ENCODE measurements around the gene MRGPRX3. TPM values are rescaled to one million over a fixed set of nuclear protein-coding genes. Genes with fewer than 3 reads are reported as not detected.

MRGPRX3 gene
- not detected for total RNA-seq

- Histone ChIP-seq H3K9me3 (no peaks in the 10 kb centered on the region), H3K27ac (no peak within 1 kb of the TSS), H3K4me1 (replicated peaks) (no peaks in the 10 kb centered on the region), H3K36me3 (no peaks in the 10 kb centered on the region), H3K27me3 (replicated peaks; ENCODE audit: insufficient read depth) (no peaks in the 10 kb centered on the region), H3K4me3 (no peak within 1 kb of the TSS)
- DNase-seq (ENCODE audit: low spot score), result no peak
- WGBS, result 48% methylated on average over 3 of the region's 3 CpGs
- intact Hi-C loops (cut with DNase I), result no loop called here
- TF ChIP-seq POLR2A (IDR thresholded peaks at IDR 0.05) (no peak), POLR2AphosphoS5 (IDR thresholded peaks at IDR 0.05) (no peak), CTCF (IDR thresholded peaks at IDR 0.05) (no peak)
These were observed at the start of gene MRGPRX3 for GRCh38 chr11:18132341-18132740. Gene MRGPRX3 (plus strand): TSS chr11:18132571. CDS start chr11:18137203, 4,632 bp downstream.

- H3K4me1 ChIP-seq (replicated peaks), result no peaks in the 10 kb centered on the region
- H3K27ac ChIP-seq, result no peak overlapping the region
- H3K4me3 ChIP-seq, result no peak overlapping the region
- TF ChIP-seq POLR2A (IDR thresholded peaks at IDR 0.05) (no peak), CTCF (IDR thresholded peaks at IDR 0.05) (no peak), POLR2AphosphoS5 (IDR thresholded peaks at IDR 0.05) (no peak)
- H3K27me3 ChIP-seq (replicated peaks; ENCODE audit: insufficient read depth), result no peaks in the 10 kb centered on the region
- no peaks in the 10 kb centered on the region for H3K36me3 ChIP-seq
- intact Hi-C loops (cut with DNase I), result no loop called here
- no peak for DNase-seq (ENCODE audit: low spot score)
- H3K9me3 ChIP-seq, result no peaks in the 10 kb centered on the region
- whole genome bisulfite sequencing, result 79% methylated on average over 2 of the region's 2 CpGs
These were observed 44.0 kb upstream of the MRGPRX3 start for GRCh38 chr11:18088366-18088765.

GRCh38 chr11:18088966-18089365 lies 43.4 kb upstream of the MRGPRX3 start:
- H3K4me3 ChIP-seq, result no peak overlapping the region
- intact Hi-C loops (cut with DNase I), result no loop called here
- DNase-seq (ENCODE audit: low spot score), result no peak
- 47% methylated on average over 3 of the region's 3 CpGs for WGBS
- TF ChIP-seq POLR2AphosphoS5 (IDR thresholded peaks at IDR 0.05) (no peak), CTCF (IDR thresholded peaks at IDR 0.05) (no peak)
- no peak overlapping the region for H3K27ac ChIP-seq
- no peaks in the 10 kb centered on the region for H3K27me3 ChIP-seq (replicated peaks; ENCODE audit: insufficient read depth)
- H3K9me3 ChIP-seq, result no peaks in the 10 kb centered on the region
- no peaks in the 10 kb centered on the region for H3K4me1 ChIP-seq (replicated peaks)
- no peaks in the 10 kb centered on the region for H3K36me3 ChIP-seq

GRCh38 chr11:18091731-18092130 lies 40.6 kb upstream of the MRGPRX3 start:
- no peaks in the 10 kb centered on the region for H3K36me3 ChIP-seq
- WGBS, result 86% methylated on average over 2 of the region's 2 CpGs
- H3K4me3 ChIP-seq, result no peak overlapping the region
- no peak overlapping the region for H3K27ac ChIP-seq
- no peaks in the 10 kb centered on the region for H3K4me1 ChIP-seq (replicated peaks)
- no peak for DNase-seq (ENCODE audit: low spot score)
- no peaks in the 10 kb centered on the region for H3K9me3 ChIP-seq
- TF ChIP-seq POLR2AphosphoS5 (IDR thresholded peaks at IDR 0.05), result no peak
- TF ChIP-seq CTCF (IDR thresholded peaks at IDR 0.05), result no peak
- TF ChIP-seq POLR2A (IDR thresholded peaks at IDR 0.05), result no peak
- intact Hi-C loops (cut with DNase I), result no loop called here
- no peaks in the 10 kb centered on the region for H3K27me3 ChIP-seq (replicated peaks; ENCODE audit: insufficient read depth)

GRCh38 chr11:18093959-18094358 lies 38.4 kb upstream of the MRGPRX3 start:
- DNase-seq (ENCODE audit: low spot score), result no peak
- TF ChIP-seq POLR2A (IDR thresholded peaks at IDR 0.05), result no peak
- TF ChIP-seq POLR2AphosphoS5 (IDR thresholded peaks at IDR 0.05), result no peak
- no peak for TF ChIP-seq CTCF (IDR thresholded peaks at IDR 0.05)
- Histone ChIP-seq H3K4me3 (no peak overlapping the region), H3K36me3 (no peaks in the 10 kb centered on the region), H3K9me3 (no peaks in the 10 kb centered on the region), H3K27me3 (replicated peaks; ENCODE audit: insufficient read depth) (no peaks in the 10 kb centered on the region), H3K4me1 (replicated peaks) (no peaks in the 10 kb centered on the region), H3K27ac (no peak overlapping the region)
- intact Hi-C loops (cut with DNase I), result no loop called here

Measured in prostate gland (tissue), 2 donors.